Measurements from ENCODE around the gene NUF2.
"Not testable (repeated sequence)": the region's sequence is repeated elsewhere in the genome, so short reads cannot be mapped to it uniquely, and the experiment has no call there.

Gene NUF2

DNA sequence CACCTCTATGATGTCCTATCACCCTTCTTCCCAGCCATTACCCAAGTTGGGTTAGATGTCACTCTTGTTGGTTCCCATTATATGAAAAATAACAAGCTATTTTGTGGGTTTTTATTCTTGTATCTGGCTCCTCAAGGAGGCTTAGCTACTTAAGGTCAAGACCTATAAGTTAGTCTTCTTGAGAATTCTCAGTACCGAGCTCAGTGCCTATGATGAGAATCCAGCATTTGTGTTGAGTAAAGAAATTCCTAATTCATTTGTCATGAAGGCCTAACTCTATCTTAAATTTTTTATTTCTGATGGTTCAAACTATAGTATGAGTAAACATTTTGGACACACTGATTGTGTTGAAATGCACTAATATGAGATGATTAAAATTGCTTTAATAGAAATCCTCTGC is 15.9 kb downstream of the NUF2 start:
- no peak for DNase-seq

DNA sequence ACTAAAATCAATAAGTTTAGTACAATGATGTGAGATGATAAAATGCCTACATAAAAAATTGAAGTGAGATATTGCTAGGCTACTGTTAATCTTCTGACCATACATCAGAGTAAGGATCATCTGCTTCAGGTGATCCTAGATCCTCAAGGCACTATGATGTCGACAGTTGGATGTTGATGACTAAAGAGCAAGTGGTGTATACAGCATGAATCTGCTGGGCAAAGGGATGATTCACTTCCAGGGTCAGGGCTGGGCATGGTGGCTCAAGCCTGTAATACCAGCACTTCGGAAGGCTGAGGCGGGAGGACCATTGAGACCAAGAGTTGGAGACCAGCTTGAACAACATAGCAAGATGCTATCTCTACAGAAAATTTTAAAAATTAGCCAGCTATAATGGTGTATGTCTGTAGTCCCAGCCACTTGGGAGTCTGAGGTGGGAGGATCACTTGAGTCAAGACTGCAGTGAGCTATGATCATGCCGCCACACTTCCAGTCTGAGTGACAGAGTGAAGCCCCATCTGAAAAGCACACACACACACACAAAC is 24.6 kb downstream of the NUF2 start:
- DNase-seq: no peak

DNA sequence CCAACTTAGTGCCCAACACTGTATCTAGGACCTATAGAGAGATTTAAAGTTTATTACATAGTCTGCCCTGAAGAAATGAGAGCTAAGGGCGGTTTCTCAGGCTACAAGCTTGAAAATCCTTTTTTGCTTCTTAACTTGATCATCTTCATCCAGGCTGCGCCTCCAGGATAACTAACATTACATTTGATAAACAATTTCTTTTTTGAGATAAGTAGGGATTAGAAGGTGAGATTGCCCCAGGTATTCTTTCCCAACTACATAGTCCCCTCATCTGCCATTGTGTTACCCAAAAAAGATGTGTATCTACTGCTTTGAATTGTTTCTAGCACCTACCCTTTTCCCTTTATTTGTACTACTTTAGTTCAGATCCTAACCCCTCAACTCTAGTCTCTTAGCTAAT is 25.4 kb downstream of the NUF2 start:
- DNase-seq: no peak

DNA sequence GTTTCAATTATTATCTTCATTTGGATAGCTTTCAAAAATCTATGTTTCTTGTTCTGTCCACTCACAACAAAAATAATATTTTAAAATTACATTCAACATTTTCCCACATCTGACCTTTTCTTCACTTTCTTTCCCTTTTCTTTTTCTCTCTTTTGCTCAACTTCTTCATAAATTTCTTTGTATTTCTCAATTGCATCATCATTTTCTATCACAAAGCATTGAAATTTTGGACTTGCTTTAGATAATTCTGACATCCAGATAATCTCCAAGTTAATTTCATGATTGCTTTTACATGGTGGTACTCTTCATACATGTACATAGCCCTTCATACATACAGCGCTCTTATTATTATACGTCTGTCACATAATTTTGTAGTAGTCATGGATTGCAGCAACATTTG is 30.2 kb downstream of the NUF2 start:
- no peak for DNase-seq

DNA sequence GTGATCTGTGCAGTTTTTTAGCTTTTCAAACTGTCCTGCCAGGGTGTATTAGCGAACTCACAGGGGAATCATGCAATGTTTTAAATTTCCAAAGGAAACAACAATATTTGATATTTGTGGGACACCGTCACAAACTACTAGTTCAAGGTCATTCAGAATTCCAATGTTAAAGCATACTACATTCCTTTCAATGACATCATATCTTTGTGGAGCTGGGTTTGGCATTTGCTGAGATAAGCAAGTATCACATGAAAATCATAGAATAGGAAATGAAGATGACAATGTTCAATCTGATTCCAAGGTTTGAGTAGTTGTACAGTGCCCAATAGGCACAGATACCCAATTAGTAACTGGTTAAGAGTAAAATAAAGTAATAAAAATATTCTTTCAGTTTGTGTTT is 35.6 kb downstream of the NUF2 start:
- no peak for DNase-seq

DNA sequence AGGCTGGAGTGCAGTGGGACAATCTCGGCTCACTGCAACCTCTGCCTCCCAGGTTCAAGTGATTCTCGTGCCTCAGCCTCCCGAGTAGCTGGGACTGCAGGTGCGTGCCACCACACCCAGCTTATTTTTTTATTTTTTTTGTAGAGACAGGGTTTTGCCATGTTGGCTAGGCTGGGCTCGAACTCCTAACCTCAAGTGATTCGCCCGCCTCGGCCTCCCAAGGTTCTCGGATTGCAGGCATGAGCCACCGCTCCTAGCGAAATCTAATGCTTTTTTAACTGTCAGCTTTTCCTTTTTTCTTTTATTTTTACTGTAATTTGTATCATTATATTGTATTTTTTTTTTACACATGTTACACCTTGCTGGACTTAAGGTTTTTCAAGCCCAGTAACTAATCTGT is 36.4 kb downstream of the NUF2 start:
- not testable (repeated sequence) for DNase-seq

DNA sequence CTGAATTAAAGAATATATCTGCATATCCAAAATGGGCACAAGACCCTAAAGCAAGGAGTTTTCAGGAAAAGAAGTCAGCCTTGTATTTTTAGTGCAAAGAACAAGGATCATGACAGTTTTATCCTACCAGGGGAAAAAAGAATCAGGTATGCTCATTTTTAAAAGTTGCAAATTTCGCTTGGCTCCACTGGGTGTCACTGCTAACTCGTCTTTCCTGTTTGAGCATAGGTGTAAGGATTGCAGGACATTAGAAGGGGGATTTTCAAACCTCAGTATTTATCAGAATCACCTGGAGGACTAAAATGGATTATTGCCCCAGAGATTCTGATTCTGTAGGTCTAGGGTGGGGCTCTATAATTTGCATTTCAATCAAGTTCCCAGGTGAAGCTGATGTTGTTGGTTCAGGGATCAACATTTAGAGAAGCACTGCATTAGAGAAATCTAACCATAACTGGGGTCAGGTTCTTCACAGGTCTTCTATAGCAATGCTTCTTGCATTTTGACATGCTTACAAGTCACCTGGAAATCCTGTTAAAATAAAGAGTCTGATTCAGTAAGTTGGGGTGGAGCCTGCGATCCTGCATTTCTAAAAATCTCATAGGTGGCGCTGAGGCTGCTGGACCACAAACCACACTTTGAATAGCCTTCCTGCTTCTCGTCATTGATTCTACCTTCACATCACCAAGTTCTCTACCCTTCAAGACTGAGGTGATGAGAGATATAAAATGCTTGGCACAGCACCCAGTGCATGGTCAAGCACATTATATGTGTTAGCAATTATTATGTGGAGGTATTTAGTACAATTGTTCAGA is 39.6 kb downstream of the NUF2 start:
- peak; percentile 22 for DNase-seq

DNA sequence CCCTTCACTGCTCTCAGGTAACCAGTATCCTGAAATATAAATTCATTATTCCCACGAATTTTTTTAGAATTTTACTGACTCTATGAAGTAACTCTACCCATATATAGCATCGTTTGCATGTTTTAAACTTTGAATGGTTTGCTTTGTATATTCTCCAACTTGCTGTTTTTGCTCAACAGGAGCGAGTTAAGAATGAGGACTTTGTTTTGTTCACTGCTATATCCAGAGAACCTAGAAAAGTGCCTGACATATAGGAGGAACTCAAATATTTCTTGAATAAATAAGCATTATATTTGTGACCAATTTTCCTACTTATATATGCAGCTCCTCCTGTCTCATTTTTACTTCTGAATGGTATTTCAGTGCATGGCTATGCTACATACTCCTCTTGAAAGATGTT is 43.4 kb downstream of the NUF2 start:
- DNase-seq: no peak

DNA sequence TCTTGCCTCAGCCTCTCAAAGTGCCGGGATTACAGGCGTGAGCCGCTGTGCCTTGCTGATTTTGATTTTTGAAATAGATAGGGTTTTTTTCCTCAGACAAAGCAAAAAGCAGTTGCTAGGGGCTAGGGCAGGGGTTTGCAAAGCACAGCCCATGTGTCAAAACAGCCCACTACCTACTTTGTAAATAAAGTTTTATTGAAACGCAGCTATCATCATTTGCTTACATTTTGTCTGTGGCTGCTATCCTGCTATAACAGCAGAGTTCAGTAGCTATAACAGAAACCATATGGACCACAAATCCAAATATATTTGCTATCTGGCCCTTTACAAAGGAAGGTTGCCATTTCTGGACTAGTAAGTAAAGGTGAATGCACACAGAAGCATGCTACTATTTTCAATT is 44.8 kb downstream of the NUF2 start:
- no peak for DNase-seq

DNA sequence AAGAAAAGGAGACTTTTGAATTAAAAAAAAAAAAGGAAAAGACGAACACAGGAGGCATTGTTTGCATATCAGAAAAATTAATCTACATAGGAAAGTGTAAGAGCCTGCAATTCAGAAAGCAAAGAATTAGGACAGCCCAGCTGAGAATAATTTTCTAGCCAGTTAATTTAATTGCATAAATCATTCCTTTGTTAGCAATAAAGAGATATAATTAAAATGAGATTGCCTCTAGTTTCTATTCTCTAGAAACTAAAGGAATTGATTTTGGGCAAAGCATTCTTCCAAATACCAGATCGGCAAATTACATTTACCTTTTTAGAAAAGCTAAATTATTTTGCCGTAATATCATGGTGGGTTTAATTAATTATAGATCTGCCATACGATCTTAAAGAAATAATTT is 46.0 kb downstream of the NUF2 start:
- no peak for DNase-seq

DNA sequence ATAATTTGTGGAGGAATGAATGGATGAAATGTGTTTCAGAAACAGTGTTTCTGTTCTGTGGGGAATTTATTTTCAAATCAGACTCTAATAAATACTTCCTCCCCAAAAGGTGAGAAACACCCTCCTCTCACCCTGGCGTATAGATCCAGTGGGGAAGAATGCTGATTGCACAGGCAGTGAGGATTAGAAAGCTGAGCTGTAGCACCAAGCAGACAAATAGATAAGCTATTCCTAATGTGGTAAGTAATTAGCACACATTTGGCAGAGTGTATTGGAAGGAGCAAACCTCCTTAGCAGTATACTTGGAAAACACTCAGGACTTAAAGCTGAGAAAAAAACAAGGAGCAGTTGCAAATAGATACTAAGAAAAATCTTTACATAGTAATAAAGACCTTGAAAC is 50.8 kb downstream of the NUF2 start:
- no peak for DNase-seq

DNA sequence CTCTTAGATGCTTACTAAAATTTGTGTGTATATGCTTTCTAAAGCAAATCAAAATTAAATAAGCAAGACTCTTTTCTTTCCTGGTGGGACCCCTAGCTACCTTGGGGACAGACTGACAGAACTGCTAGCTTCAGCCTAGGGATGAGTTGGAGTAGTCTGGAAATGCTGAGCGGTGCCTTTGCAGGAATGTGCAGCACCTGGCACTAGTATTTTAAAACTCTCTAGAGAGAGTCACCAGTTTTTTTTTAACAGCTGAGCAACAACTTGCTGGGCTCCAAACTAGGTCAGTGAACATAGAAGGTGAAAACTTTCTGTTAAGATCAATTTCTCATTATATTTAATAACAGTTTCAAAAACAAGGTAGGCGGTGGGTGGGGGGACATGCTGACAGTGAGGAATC is 56.8 kb downstream of the NUF2 start:
- DNase-seq: no peak

DNA sequence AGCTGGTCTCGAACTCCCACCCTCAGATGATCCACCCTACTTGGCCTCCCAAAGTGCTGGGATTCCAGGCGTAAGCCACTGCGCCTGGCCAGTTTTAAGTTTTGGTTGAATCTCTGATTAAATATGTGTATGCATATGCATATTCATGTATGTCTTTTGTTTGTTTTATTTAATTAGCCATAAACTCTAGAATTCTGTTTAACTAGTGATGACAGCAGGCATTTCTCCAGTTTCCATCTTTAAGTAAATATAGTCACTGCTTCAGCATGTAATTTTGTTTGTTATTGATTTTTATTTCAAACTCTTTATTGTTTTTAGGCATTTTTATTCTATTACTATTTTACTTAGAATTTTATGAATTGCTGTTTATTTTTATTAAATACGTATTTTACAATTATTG is 58.0 kb downstream of the NUF2 start:
- DNase-seq: no peak

DNA sequence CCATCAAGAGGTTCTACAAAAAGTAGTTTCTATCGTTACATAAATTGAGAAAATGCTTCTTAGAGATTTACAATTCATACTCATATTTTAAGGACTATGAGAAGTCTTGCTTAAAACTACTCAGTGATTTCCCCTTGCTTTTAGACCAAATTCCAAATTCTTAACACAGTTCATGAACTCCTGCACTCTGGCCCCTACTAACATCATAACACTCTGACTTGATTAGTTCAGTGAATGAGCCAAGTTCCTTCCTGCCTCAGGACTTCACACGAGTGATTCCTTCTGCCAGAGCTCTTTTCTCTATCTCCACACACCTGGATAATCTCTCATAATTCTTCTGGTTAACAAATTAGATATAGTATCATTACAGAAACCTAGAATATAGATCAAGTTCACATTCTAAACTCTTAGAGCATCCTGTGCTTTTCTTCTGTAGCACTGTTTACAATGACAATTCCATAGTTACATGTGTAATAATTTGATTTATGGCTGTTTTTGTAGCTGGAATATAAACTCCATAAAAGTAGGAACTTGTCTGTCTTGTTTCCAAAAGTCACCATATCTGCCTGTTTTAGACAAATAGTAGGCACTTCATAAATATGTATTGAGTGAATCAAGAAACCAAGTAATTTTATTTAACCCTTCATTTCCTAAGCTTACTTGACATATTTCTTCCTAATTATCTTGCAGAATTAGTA is 59.9 kb downstream of the NUF2 start:
- no peak for DNase-seq

DNA sequence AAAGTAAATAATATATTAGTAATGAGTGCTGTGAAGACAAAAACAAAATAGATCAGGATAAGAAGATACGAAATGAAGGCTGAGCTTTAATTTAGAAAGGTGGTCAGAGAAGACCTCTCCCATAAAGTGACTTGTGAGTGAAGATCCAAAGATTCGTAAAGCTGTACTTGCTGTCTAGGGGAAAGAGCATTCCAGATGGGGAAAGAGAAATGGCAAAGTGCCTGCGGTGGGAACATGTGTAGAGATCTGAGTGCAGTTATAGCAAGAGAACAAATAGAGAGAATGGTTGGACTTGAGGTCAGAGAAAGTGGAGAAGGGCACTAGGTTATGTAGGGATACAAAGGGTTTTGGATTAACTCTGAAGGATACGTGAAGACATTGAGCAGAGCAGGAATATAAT is 60.6 kb downstream of the NUF2 start:
- DNase-seq: no peak

DNA sequence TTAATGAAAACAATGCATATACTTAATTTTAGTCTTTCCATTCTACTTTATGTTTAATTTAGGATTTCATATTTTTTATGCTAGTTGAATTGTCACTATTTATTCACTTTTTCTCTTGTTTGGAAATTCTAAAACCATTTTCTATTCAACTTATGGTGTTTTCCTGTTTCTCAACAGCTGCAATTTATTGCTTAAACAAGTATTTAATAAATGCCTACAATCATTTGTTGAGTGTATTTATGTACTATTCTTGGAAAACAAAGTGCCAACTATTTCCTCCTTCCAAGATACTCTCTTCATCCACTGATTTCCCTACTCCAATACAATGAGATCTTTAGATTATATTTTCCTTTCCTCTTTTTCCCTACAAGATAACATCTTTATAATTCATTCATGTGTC is 65.4 kb downstream of the NUF2 start:
- no peak for DNase-seq

DNA sequence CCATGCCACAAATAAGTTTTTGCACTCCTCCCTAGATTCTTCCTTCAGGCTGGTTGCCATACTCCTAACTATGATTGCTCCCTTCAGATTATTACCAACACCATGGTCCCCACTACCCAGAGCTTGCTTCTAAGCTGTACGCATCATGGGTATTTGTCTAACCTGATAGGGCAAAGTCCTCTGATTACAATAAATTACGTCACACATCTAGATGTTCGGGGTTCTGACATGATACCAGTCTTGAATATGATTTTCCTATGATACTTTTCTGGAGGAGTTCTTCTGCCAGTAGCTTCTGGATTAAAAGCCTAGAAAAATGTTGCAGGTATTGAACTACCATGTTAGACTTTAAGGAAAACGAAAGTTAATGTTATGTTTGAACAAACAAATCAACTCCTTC is 67.2 kb downstream of the NUF2 start:
- DNase-seq: no peak

DNA sequence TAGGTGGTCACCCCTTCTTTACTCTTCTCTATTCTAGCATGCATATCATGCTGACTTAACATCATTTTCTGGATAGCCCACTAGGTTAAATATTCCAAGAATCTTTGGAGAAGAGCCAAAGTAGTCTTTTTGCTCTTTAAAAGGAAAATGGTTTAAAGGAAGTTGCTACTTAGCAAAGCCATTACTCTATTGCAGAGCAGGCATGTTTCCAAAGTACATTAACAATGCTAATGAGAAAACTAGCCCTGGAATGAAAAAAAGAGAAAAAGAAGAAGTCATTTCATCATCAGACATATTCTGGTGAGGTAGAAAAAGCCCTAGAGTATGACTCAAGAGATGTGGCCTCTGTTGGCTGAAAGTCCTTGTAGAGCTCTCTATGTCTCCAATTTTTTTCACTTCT is 74.0 kb downstream of the NUF2 start:
- DNase-seq: no peak

DNA sequence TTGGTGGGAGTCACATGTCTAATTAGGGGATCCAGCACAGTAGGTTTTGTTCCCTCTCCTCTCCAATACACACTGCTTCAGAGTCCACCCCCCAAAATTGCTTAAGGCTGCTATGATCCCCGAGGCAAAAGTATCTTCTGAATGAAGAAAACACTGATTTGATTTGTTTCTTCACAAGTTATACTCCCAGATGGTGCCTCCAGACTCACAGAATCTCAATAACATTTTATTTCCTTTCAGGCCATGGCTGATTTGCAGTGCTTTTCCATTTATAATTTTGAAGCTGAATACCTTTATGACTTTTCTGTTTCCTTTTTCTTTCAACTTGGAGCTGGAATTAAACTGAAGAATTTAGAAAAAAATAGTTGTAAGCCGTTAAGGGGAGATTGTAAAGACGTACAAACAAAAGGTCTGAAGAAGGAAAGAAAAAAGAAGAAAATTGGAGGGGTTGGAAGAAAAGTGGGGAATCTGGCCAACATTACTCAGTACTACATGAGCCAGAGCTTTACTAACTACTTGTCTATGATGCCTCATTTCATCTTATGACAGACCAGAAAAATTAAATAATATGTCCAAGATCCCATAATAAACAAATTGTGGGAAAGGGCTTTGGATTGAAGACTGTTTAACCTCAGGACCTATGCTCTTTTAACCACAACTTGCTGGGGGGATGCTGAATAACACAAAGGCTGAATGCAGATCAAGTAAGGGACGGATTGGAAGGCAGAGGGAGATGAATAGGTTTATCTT is 75.9 kb downstream of the NUF2 start:
- no peak for DNase-seq

DNA sequence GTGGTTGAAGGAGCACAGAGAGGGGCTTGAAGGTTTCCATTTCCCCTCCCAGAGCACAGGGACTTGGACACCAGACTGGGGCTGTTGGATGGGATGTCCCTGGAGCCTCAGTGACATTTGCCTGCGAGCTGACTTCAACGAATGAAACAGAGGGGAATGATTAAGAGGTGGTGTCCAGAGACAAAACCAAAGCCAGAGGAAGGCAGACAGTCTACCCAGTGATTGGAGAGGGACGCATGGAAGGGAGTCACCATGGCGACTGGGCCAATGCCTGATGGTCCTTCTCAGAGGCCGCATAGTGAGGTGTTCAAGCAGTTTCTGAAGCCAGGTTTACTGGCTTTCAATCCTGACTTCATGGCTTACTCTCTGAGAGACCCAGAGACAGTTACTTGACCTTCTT is 77.2 kb downstream of the NUF2 start:
- no peak for DNase-seq

DNA sequence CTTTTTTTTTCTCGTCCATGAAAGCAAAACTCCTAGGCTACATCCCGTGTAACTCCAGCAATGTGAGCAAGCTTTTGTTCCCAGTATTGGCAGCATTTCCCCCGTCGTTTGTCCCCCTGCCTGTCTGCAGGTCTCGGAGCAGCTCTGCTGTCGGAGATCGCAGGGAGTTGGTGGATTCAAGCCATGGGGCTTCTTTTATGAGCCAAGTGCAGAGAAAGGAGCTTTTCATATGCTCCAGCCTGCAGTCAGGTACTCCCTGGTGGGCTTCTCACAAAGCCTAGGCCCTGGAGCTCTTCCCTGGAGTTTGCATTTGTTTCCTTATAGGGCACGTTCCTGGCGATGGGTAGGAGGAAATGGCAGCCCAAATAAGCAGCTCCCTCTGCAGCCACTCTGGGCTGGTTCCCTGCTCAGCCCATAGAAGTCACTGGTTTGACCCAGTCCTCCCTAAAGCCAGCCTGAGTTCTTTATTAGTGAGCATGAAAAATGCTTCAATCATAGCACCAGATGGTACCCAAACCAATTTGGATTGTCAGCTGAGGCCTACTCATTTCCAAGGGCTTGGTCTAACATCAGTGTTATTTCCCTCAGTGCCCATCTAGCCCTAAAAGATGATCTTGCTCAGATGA is 78.3 kb downstream of the NUF2 start:
- no peak for DNase-seq

DNA sequence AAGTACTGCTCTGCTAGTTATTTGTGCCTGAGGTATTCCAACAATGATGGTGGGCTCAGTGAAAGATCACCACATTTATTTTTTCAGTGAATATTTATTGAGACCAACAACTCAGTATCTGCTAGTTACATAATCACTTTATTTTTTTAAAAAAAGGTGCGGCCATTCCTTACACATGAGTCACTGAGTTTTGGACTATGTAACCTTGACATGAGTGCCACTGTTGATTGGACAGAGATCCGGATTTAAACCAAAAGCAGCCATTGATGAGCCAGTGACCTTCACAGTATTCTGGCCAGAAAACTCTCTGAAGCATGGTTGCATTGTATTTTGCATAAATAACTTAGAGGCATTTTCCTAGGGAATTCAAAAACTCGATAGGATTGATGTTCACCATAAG is 79.5 kb downstream of the NUF2 start:
- no peak for DNase-seq
